Measurements from ENCODE around the gene CEMIP. TPM values are rescaled to one million over a fixed set of nuclear protein-coding genes. Genes with fewer than 3 reads are reported as not detected.
"Not testable (repeated sequence)": the region's sequence is repeated elsewhere in the genome, so short reads cannot be mapped to it uniquely, and the experiment has no call there.

Gene CEMIP
- polyA plus RNA-seq, 1 of the 3 experiments (the other 2 are of a cell fraction) = 27.8 TPM

GRCh38 chr15:80955571-80956452, 176.6 kb downstream of the CEMIP start:
- POLR2A ChIA-PET = interaction anchor here (0.8 kb wide), 1 partner anchor 803 kb away, joined by 3 read pairs; no protein-coding TSS in a partner anchor
- H3K4me3 ChIP-seq (ENCODE audit: low read depth in 2 of 2, low read length in 1 of 2) = not testable (repeated sequence)

More at GRCh38 chr15:80955571-80956452, 176.6 kb downstream of the CEMIP start:
- H3K4me2 ChIP-seq; DNase-seq; H3K9me2 ChIP-seq; H3K79me2 ChIP-seq (ENCODE audit: insufficient read depth); H3K4me1 ChIP-seq (ENCODE audit: control insufficient read depth in 1 of 2, insufficient read depth in 2 of 2, low read depth in 1 of 2, low read length in 1 of 2); H4K20me1 ChIP-seq (ENCODE audit: insufficient read depth); H2AFZ ChIP-seq (ENCODE audit: low read depth); H3K9ac ChIP-seq; H3F3A ChIP-seq (replicated peaks; ENCODE audit: insufficient read depth); H3K27me3 ChIP-seq (ENCODE audit: insufficient read depth); H3K9me3 ChIP-seq: not testable (repeated sequence)
- TF ChIP-seq EP300 (IDR thresholded peaks at IDR 0.05; ENCODE audit: borderline replicate concordance in 1 of 2, low read depth in 1 of 2, low read length in 1 of 2) = peak in 1 of 2 experiments; percentile 72; a peak in 1 of 4 replicates
- TF ChIP-seq POLR2AphosphoS5 (IDR thresholded peaks at IDR 0.05; ENCODE audit: low read depth, low read length) = peak; percentile 25; the same call in 1 of the 2 replicates
- TF ChIP-seq JUND (IDR thresholded peaks at IDR 0.05) = peak; percentile 98
- TF ChIP-seq FOSL2 (IDR thresholded peaks at IDR 0.05; ENCODE audit: borderline replicate concordance, low read depth) = peak; percentile 100
- peak; percentile 84 for TF ChIP-seq TCF12 (IDR thresholded peaks at IDR 0.05)
- TF ChIP-seq PBX3 (IDR thresholded peaks at IDR 0.05) = peak; percentile 72
- peak; percentile 85 for TF ChIP-seq MAX (IDR thresholded peaks at IDR 0.05; ENCODE audit: low read depth)
- 0 out of 2 replicates have a peak, but pooled peaks have one; percentile 58 for TF ChIP-seq ZBTB33 (IDR thresholded peaks at IDR 0.05; ENCODE audit: borderline replicate concordance, low read depth)
- 0 out of 2 replicates have a peak, but pooled peaks have one; percentile 16 for TF ChIP-seq SIN3A (IDR thresholded peaks at IDR 0.05; ENCODE audit: borderline replicate concordance, low read depth, low read length)
- TF ChIP-seq NFIC (IDR thresholded peaks at IDR 0.05; ENCODE audit: borderline replicate concordance) = peak; percentile 68
- TF ChIP-seq YY1 (IDR thresholded peaks at IDR 0.05; ENCODE audit: low read depth) = peak; percentile 32; the same call in 1 of the 2 replicates
- CTCF ChIA-PET = interaction anchor here (0.9 to 2.1 kb wide), 4 partner anchors 14 to 388 kb away, joined by 3 to 5 read pairs (median 4); no protein-coding TSS in a partner anchor
- 59% methylated on average over 19 of the region's 19 CpGs for WGBS (ENCODE audit: low lambda C conversion rate)
- Histone ChIP-seq H3K27ac (ENCODE audit: low read depth in 2 of 2, low read length in 1 of 2) (peak overlapping the region in 1 of 2 experiments; percentile 5; a peak in 1 of 4 replicates), H3K36me3 (replicated peaks in 1 of 2; ENCODE audit: control insufficient read depth in 1 of 2, insufficient read depth in 2 of 2, low read length in 1 of 2) (peaks cover 8 to 12% of the 10 kb centered on the region in 2 experiments)
